Smooth muscle cell of the umbilical artery (primary cell): ENCODE results near the gene ZNF681. TPM values are rescaled to one million over a fixed set of nuclear protein-coding genes. Genes with fewer than 3 reads are reported as not detected.

ENCODE experiments used
- total RNA-seq: library from RNA; depleted of rRNA; stranded (reverse); fragments of >200 nt; gene quantifications from 2 replicates; pipeline ENCODE4 v1.2.3, GENCODE V29; 2014

Gene ZNF681
- total RNA-seq: 0.59 and 0.60 TPM in 2 replicates

DNA sequence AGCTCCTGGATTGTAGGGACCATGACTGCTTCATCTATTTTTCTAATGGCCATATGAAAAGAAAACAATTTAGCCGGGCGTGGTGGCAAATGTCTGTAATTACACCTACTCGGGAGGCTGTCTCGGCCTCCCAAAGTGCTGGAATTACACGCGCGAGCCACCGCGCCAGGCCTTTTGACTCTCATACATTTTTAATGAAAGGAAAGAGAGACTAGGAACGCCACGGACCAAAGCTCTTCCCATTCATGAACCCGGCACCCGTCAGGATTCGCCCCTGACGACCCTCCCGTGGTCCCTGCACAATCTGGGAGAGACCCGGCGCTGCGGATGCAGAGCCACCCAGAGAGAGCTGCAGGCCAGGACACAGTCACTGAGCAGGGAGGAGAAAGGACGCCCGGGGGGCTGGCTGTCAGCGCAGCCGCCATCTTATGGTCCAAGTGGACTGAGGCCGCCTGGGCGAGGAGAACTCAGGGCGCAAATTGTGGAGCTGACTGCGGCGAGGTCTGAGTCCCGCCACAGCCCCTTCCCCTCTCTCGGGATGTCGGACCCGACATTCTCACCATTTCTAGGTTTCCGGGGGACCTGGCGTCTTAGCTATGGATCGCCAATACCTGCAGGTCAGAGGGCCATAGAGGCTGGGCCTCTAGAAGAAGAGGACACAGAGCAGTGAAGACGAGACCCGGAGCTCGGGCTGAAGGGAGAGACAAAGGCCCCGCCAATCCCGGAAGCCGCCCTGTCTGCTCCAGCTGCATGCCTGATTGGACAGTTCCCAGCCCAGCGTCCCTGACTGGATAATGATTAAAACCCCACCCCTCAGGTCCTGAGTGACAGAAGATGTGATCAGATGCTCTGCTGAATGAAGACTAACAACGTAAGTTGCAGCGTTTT is at the start of gene ZNF681:
Gene ZNF681 (minus strand): TSS at position 705 of the 888 bp plus-strand sequence. CDS start 142 bp downstream, at position 563.

Other genes with a start within 250 kb of the ZNF681 start
- gene ZNF675, start 71.7 kb downstream of the ZNF681 start, total RNA-seq: 6.2 and 9.3 TPM in 2 replicates
- gene ZNF726, start 156.0 kb upstream of the ZNF681 start, total RNA-seq: 1.2 and 2.1 TPM in 2 replicates